HK-2 (cell line): ENCODE results near the gene EDA.

Experiments
- DNase-seq: peaks from one replicate; pipeline ENCODE4 v3.0.0-alpha.2; 2018; ENCODE audit not compliant: unreplicated experiment

EDA gene

DNA sequence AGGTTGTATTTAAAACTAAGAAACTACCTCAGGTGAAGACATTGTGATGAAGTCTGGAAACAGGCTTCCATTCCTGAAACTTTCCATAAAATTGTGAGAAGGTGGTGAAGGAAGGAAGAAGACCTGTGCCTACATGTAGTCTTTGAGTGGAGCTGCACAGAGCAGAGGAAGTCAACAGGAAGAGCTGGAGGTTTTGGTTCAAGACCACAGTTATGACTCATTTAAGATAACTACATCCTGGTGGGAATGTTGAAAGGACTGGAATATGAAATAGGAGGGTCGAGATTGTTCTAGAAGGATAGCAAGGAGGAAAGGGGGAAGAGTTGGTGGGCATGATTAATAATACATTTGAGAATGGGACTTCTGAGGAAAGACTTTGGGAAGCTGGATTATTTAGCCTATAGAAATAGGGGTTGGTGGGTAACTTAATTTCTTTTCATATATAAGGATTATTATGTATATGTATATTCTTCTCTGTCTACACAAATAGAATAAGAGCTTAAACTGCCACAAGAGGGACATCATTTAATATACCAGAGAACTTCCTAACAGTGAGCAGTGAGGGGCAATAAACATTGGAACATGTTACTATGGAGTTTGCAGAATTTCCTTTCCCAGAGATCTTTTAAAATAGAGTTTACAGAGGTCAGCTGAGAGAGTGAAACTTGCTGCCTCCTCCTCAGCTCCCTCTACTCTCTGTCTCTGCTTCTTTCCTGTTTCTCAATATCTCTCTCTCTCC lies 410.4 kb downstream of the EDA start:
- no peak for DNase-seq

DNA sequence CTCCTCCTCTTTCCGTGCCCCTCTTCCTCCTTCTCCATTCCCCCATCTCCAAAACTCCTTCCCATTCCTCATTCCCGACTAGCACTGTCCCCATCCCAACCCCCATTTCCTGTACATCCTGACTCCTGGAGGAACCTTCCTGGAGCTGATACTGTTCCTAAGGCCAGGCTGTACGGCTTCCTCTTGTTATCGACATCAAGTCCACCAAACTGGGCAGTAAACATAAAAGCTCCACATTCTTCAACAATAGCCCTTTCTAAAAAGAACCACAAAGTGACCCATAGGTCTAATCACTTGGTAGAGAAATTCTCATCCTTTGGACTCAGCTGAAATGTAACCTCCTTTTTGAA lies 410.9 kb downstream of the EDA start:
- no peak for DNase-seq

DNA sequence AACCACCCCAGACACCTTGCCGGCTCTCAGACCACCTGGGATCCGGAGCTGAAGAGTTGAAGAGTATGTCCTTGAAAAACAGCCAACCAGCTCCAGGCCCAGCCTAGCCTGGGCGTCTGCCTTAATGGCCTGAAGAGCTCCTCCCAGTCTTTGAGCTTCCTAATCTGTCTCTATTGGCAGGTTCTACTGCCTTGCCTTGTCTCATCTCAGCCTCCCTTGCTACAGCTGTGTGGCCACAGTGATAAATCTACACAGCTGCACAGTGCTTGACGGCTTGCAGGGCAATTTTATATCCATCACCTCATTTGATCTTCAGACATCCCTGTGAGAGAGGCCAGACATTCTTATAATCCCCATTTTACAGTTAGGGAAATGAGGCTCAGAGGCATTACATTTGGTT lies 413.9 kb downstream of the EDA start:
- DNase-seq: no peak

DNA sequence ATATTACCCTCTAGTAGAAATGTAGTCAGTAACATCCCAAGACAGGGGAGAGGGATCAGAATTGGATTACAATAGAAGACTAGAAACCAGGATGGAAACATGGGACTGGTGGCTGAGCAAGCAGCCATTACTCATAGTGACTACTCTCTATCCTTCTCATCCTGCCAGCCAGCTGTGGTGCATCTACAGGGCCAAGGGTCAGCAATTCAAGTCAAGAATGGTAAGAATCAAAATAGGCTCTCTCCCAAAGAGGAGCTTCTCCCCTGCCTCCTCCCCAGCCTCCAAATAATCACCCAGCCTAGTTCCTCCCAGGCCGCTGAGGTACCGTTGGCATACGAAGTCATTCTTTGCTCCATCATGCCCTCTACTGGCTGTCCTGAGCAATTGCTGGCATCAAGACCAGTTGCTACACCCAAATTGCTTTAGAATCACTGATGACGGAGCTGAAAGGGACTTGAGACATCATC lies 414.4 kb downstream of the EDA start:
- peak; percentile 25 for DNase-seq

DNA sequence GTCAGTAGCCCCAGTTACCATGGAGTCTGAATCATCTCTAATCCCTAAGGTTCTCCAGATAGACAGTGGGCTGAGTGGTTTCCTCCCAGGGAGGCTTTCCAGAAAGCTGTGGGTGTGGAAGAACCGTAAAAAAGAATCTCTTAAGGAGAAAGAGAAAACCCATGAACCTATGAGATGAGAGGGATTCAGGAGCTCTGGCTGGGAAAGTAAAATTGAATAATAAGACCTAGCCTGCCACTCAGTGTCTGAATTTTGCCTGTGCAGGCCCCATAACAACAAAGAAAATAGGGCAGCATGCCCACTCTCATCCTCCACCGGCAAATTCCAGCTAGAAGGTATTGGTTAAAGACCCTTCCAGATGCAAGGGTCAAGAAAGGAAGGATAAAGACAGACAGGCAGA lies 416.9 kb downstream of the EDA start:
- DNase-seq: no peak

DNA sequence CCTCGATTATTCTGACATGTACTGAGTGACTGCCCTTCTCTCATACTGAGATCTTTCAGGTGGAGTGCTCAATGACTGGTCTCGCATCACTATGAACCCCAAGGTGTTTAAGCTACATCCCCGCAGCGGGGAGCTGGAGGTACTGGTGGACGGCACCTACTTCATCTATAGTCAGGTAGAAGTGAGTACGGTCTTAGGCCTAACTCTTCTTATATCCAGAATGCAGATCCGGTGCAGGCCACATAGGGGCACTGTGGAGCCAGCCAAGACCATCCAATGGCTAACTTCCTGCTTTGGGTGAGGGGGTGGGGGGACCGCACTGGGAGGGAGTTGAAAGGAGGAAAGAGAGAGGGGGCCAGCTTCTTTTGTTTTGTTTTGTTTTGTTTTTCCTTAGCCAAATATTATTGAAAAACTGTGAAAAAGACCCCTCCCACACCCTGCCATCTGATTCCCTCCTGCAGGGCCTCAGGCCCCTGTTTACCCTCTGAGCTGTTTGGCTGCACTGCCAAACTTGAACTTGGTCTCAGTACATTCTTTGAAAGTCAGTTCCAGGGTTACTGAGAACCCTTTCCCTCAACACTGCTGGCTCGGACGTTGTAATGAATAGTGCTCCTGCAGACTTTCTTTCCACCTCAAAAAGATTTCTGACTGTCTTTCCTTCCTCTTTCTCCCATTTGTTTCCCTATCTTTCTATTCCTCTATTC lies 417.6 kb downstream of the EDA start:
- DNase-seq: peak; percentile 26

DNA sequence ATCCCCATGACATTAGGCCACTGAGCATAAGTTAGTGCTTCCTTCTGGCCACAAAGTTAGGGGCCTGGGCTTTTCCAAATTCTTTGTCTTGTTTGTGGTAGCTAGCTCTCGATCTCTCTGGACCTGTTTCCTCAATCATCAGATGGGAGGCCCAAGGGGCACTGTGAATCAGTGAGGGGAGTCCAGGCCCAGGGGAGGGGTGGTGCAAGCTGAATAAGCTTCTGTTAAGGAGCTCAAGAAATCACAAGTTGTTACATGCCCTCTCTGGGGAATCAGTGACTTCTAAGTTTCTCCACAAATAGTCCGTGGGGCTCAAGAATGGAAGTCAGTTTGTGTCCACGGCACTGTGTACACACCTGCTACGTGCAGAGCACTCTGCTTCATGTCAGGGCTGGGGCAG lies 418.7 kb downstream of the EDA start:
- no peak for DNase-seq

DNA sequence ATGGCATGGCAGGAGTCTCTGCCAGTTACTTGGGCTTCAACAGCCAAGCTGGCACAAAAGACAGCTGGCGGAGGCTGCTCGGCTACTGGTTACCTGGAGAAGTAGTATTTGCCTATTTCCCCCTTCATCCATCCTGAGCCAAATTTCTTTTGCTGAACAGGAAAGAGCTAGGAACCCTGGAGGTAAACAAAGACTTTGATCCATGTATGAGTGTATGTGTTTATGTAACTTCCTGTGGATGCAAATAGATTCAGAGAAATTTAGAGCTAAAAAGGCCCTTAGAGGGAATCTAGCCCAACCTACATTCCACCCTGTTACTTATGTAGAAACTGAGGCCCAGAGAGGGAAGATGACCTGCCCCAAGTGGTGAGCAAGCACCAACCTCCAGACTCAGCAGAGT lies 422.6 kb downstream of the EDA start:
- no peak for DNase-seq

DNA sequence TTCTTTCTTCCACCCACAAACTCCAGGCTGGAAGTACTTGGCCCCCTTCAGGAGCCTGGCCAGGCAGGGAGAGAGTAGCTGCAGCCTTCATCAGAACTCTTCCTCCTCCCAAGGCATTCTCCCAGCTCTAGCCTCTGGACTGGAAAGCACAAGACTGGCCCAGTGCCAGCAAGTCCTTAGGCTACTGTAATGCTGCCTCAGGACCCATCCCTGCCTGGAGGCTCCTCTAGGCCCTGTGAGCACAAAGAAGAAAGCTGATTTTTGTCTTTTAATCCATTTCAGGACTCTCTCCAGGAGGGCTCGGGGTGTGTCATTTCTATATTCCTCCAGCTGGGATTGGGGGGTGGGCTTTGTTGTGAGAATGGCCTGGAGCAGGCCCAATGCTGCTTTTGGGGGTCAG lies 423.0 kb downstream of the EDA start:
- no peak for DNase-seq

DNA sequence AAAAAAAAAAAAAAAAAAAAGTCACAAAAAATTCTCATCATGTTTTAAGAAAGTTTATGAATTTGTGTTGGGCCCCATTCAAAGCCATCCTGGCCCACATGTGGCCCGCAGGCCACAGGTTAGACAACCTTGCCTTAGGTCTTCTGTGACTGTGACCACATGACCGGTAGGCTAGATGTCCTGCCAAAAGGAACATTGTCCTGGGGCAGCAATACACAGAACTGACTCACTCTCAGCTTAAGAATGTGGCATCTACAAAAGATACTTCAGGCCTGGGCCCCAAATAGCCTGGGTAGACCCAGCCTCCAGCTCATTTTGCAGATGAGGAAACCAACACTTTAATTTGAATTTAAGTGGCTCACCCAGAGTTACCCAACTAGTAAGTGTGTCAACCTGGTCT lies 423.8 kb downstream of the EDA start:
- no peak for DNase-seq

DNA sequence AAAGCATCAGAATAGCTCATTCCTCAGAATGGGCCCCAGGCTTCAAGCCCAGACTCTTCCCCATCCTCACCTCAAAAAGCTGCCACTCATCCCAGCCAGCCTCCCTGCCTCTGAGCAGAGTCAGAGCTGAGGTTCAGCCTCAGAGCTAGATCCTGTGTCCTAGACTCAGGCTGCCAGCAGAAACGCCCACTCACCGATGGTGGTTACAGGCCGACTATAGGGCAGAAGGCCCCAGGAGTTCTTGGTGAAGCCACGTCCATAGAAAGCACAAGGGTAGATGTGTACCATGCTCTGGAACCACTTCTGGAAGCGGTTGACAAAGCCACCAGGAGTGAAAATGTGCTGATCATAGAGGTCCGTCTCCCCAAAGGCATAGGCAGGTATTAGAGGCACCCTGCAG lies 426.1 kb downstream of the EDA start:
- DNase-seq: no peak

DNA sequence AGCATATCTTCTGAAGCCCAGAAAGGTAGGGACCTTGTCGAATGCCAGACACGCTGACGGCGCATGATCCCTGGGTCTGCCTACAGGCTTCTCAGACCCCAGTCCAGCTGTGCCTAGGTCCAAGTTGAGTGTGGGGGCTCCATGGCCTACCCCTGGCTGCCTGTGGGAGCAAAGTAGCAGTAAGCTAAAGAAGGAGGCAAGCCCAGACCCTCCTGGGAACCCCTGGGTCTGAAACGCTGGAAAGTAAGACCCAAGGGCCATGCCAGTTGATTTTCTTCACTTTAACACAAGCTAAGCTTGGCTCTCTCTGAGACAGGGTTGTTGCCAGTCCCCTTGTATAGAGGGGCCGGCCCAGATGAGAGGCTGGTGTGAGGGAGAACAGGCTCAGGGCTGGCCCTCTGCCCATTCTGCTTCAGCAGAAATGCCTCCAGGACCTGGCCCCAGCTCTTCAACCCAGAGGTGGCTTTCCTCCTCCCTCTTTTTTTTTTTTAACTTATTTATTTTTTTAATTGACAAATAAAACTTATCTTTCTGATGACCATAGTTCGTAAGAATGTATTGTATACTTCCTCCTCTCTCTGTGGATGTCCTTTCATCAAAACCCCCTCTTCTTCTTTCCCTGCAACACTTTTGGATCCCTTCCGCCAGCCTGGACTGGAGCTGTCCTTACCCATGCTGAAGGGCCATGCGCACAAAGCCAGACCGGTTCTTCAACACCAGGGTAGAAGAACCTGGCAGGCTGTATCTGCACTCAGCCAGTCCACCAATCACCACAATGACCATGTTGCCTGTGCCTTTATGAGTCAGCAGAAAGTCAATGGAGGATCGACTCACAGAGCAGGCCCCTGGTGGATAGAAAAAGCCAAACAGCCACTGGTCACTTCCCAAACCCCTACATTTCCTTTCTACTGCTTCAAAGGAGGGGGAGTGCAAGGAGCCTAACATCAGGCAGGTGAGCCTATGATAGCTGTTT lies 426.8 kb downstream of the EDA start:
- DNase-seq: no peak

DNA sequence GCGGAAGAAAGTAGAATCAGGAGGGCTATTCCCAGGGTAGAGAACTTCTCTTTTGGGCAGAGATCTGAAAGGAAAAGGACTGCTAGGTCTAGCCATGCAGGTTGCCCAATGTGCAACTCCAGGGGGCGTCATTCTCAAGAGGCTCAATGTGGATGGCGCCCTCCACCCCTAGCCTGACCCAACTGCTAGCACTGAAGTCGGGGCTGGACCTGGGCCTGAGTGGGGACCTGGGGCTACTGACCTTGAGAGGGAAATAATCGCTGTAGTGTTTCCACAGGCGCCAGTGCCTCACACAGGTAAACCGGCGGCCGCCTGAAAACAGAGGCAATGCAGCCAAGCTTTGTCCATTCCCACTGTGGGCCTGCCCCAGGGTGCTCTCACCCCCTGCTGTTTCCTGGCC lies 427.8 kb downstream of the EDA start:
- DNase-seq: no peak

DNA sequence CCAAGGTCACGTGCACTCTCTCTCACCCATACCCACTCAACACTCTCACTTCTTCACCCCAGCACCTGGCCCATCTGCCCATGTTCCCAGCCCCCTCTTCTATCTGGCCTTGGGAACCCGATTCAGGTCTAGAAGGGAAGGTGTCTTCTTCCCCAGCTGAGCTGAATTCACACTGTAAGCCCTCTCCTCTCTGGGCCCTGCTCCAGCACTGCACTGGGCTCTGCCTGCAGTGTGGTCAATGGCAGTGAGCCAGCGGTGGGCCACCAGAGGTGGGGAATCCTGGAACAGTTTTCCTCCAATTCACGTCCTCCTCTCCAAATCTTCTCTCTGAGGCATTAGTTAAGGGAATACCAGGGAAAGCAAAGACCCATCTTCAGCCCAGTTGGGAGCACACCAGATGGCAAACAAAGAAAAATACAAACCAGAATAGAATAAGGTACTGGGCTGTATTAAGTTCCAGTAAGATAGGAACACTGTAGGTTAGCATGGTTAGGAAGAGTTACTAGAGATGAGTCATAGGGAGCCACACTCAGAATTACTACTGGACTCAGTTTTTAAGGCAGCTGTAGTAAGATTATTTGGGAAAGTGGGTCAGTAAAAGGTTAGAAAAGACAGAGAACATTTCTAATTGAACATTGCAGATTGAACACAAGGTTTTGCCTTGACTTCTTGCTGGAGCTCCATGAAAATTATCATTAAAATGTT lies 428.8 kb downstream of the EDA start:
- no peak for DNase-seq

DNA sequence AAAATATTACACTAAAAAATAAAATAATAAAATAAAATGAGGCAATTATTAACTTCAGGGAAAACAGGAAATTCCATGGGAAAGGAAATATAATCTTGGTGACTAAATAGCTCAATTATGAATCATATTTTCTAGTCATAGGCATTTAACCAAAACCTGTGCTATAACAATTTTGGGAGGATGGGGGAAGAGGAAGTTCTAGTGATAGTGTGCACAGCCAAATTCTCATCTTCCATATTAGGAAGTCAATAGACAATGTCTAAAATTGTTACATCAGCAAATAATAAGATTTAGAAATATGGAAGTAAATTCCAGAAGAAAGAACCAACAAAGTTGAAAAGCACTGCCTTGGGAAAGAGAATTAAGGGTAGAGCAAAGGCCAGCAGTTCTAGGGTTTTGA lies 431.1 kb downstream of the EDA start:
- no peak for DNase-seq

DNA sequence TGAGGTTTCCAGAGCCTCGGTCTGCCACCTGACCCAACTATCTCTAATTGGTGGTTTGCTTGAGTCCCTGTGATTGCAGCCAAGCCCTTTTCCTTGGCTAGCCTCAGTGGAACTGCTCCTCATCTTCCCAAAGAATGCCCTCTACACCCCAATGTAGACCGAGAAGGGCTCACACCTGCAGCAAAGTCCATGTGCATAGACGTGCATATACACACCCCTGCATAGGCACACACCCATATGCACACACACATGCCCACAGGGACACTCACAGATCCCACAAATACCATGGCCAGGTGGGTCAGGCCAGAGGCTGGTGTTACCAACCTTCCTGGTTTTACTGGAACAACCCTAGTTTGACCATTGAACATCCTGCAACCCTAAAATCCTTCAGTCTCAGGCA lies 433.5 kb downstream of the EDA start:
- DNase-seq: no peak

DNA sequence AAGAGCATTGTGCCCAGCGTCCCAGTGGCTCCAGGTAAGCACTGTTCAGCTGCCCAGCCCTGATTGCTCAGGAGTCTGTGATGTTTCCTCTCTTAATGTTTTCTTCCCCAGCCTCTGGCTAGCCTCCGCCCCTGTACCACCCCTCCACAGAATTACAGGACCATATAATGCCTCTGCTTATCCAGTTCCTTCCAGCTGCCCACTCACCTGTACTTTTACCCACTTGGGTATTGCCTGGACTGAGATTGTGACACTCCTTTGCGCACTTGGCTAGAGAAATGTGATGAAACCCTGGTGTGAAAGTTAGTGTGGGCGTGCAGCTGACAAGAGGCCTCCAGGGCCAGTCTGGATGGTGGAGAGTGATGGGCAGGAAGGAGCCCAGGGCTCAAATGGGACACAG lies 434.0 kb downstream of the EDA start, which contains the start of gene AWAT2:
Gene AWAT2, minus strand, starts transcription at position 14 of the 400 bp plus-strand sequence. Its CDS starts 6 bp downstream, at position 8.
- DNase-seq: no peak

DNA sequence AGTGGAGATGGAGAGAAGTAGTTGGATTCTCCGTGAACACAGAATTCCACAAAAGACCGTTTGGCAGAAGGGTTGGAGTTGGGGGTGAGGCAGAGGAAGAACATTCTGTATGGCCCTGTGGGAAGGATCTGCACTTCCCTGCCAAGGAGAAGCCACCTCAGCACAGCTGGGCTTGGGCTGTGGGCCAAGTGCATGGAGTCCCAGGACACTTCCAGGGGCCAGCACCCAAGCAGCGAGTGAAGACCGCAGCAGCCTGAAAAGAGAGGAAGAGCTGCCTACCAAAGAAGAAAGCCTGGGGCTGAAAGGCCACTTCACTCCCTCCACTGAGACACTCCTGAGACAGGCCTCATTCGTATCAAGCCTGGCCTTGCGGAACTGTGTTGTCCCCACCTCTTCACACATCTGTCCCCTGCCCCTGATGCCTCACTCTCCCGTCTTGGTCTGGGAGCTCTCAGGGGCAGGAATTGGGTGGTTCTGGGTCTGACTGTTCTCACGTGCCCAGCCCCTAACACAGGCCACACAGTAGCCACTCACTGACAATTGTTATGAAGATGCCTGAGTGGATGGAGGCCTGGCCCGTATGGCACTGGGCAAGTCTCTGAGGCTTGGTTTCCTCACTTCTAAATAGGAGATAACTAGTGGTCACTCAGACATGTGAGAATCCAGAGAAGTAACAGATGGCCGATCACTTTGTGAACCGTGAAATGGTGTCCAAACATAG lies 437.1 kb downstream of the EDA start:
- no peak for DNase-seq

DNA sequence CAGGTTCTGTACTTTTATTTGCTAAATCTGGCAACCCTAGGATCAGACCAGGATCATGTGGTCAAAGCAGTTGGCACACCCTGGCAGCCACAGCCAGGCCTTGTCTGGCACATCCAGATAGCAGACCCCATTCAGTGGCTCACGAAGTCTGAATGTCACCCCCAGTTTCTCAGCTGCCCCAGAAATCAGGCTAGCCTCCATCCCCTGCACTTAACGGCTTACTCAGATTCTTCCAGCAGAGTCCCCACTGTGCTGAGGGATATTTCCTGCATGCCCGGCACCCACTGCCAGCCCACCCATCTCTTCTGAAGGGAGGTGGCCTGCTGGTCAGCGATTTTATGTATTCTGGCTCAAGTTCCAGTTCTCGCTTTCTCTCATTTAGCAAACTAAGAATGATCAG lies 438.5 kb downstream of the EDA start:
- DNase-seq: no peak

DNA sequence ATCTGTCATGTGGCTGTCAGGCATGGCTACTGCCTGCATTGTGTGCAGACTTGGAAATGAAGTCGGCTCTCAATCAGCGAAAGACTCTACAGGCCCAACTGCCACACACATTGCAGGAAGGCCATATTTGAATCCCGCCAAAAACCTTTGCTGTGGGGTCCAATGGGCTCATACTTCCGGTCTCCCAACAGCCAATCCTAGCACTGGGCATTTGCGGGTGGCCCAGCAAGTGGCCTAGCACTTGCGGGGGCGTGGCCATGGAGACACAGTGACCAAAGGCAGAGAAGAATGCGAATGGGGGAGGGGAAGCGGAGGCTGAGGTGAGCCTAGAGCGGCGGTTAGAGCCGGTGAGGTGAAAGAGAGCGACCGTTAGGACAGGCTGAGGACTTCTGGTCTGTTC lies 446.2 kb downstream of the EDA start, which contains the start of gene OTUD6A:
Gene OTUD6A, plus strand, starts transcription at position 382 of the 400 bp plus-strand sequence. CDS start 68 bp downstream, outside the sequence.
- no peak for DNase-seq
